ENCODE measurements around the gene SCYGR4.

SCYGR4 gene

GRCh38 chr2:227617316-227618230 lies at the start of gene SCYGR4:
Gene SCYGR4 (plus strand): TSS chr2:227617498. CDS start chr2:227617498, 0 bp downstream.
- H3K9ac ChIP-seq (ENCODE audit: low read length in 2 of 2), result no peak within 1 kb of the TSS
- H3K36me3 ChIP-seq (ENCODE audit: control insufficient read depth in 2 of 2, insufficient read depth in 2 of 2, low read length in 2 of 2), result no peaks in the 10 kb centered on the region
- H3K4me3 ChIP-seq (ENCODE audit: low read length in 2 of 2), result no peak within 1 kb of the TSS
- H3K27ac ChIP-seq (ENCODE audit: low read length), result no peak within 1 kb of the TSS
- no peaks in the 10 kb centered on the region for H3K27me3 ChIP-seq (ENCODE audit: control insufficient read depth in 1 of 2, insufficient read depth in 2 of 2, low read length in 2 of 2)
- no peaks in the 10 kb centered on the region for H3K4me1 ChIP-seq (ENCODE audit: control insufficient read depth, insufficient read depth, low read length)
- peaks cover 0 to 3% of the 10 kb centered on the region in 2 donors for H3K9me3 ChIP-seq (ENCODE audit: control insufficient read depth in 2 of 2, low read length in 2 of 2)

GRCh38 chr2:227568852-227569169 lies 48.5 kb upstream of the SCYGR4 start:
- Histone ChIP-seq H3K9ac (ENCODE audit: low read length in 2 of 2) (no peak overlapping the region), H3K9me3 (ENCODE audit: control insufficient read depth in 2 of 2, low read length in 2 of 2) (no peaks in the 10 kb centered on the region), H3K4me1 (ENCODE audit: control insufficient read depth, insufficient read depth, low read length) (no peaks in the 10 kb centered on the region), H3K27me3 (ENCODE audit: control insufficient read depth in 1 of 2, insufficient read depth in 2 of 2, low read length in 2 of 2) (no peaks in the 10 kb centered on the region), H3K27ac (ENCODE audit: low read length) (no peak overlapping the region), H3K36me3 (ENCODE audit: control insufficient read depth in 2 of 2, insufficient read depth in 2 of 2, low read length in 2 of 2) (no peaks in the 10 kb centered on the region), H3K4me3 (ENCODE audit: low read length in 2 of 2) (no peak overlapping the region)

- Histone ChIP-seq H3K4me3 (ENCODE audit: low read length in 2 of 2) (no peak overlapping the region), H3K27ac (ENCODE audit: low read length) (no peak overlapping the region), H3K36me3 (ENCODE audit: control insufficient read depth in 2 of 2, insufficient read depth in 2 of 2, low read length in 2 of 2) (no peaks in the 10 kb centered on the region), H3K9me3 (ENCODE audit: control insufficient read depth in 2 of 2, low read length in 2 of 2) (no peaks in the 10 kb centered on the region), H3K27me3 (ENCODE audit: control insufficient read depth in 1 of 2, insufficient read depth in 2 of 2, low read length in 2 of 2) (no peaks in the 10 kb centered on the region), H3K4me1 (ENCODE audit: control insufficient read depth, insufficient read depth, low read length) (no peaks in the 10 kb centered on the region), H3K9ac (ENCODE audit: low read length in 2 of 2) (no peak overlapping the region)
Observed at GRCh38 chr2:227570615-227571014, 46.7 kb upstream of the SCYGR4 start.

GRCh38 chr2:227576110-227576509 lies 41.2 kb upstream of the SCYGR4 start:
- no peaks in the 10 kb centered on the region for H3K4me1 ChIP-seq (ENCODE audit: control insufficient read depth, insufficient read depth, low read length)
- H3K27me3 ChIP-seq (ENCODE audit: control insufficient read depth in 1 of 2, insufficient read depth in 2 of 2, low read length in 2 of 2), result peaks cover 0 to 2% of the 10 kb centered on the region in 2 donors
- no peaks in the 10 kb centered on the region for H3K36me3 ChIP-seq (ENCODE audit: control insufficient read depth in 2 of 2, insufficient read depth in 2 of 2, low read length in 2 of 2)
- no peak overlapping the region for H3K9ac ChIP-seq (ENCODE audit: low read length in 2 of 2)
- no peak overlapping the region for H3K4me3 ChIP-seq (ENCODE audit: low read length in 2 of 2)
- no peaks in the 10 kb centered on the region for H3K9me3 ChIP-seq (ENCODE audit: control insufficient read depth in 2 of 2, low read length in 2 of 2)
- no peak overlapping the region for H3K27ac ChIP-seq (ENCODE audit: low read length)

GRCh38 chr2:227576812-227577211 lies 40.5 kb upstream of the SCYGR4 start:
- H3K4me3 ChIP-seq (ENCODE audit: low read length in 2 of 2), result no peak overlapping the region
- H3K27me3 ChIP-seq (ENCODE audit: control insufficient read depth in 1 of 2, insufficient read depth in 2 of 2, low read length in 2 of 2), result peaks cover 0 to 2% of the 10 kb centered on the region in 2 donors
- H3K4me1 ChIP-seq (ENCODE audit: control insufficient read depth, insufficient read depth, low read length), result no peaks in the 10 kb centered on the region
- H3K27ac ChIP-seq (ENCODE audit: low read length), result no peak overlapping the region
- H3K9ac ChIP-seq (ENCODE audit: low read length in 2 of 2), result no peak overlapping the region
- no peaks in the 10 kb centered on the region for H3K9me3 ChIP-seq (ENCODE audit: control insufficient read depth in 2 of 2, low read length in 2 of 2)
- H3K36me3 ChIP-seq (ENCODE audit: control insufficient read depth in 2 of 2, insufficient read depth in 2 of 2, low read length in 2 of 2), result no peaks in the 10 kb centered on the region

- Histone ChIP-seq H3K36me3 (ENCODE audit: control insufficient read depth in 2 of 2, insufficient read depth in 2 of 2, low read length in 2 of 2) (no peaks in the 10 kb centered on the region), H3K27me3 (ENCODE audit: control insufficient read depth in 1 of 2, insufficient read depth in 2 of 2, low read length in 2 of 2) (peaks cover 0 to 2% of the 10 kb centered on the region in 2 donors), H3K9ac (ENCODE audit: low read length in 2 of 2) (no peak overlapping the region), H3K4me3 (ENCODE audit: low read length in 2 of 2) (no peak overlapping the region), H3K4me1 (ENCODE audit: control insufficient read depth, insufficient read depth, low read length) (no peaks in the 10 kb centered on the region), H3K9me3 (ENCODE audit: control insufficient read depth in 2 of 2, low read length in 2 of 2) (peaks cover 0 to 2% of the 10 kb centered on the region in 2 donors), H3K27ac (ENCODE audit: low read length) (no peak overlapping the region)
Observed at GRCh38 chr2:227577555-227577954, 39.7 kb upstream of the SCYGR4 start.

- Histone ChIP-seq H3K27me3 (ENCODE audit: control insufficient read depth in 1 of 2, insufficient read depth in 2 of 2, low read length in 2 of 2) (peaks cover 0 to 2% of the 10 kb centered on the region in 2 donors), H3K27ac (ENCODE audit: low read length) (no peak overlapping the region), H3K4me3 (ENCODE audit: low read length in 2 of 2) (no peak overlapping the region), H3K36me3 (ENCODE audit: control insufficient read depth in 2 of 2, insufficient read depth in 2 of 2, low read length in 2 of 2) (no peaks in the 10 kb centered on the region), H3K9me3 (ENCODE audit: control insufficient read depth in 2 of 2, low read length in 2 of 2) (peaks cover 0 to 6% of the 10 kb centered on the region in 2 donors), H3K9ac (ENCODE audit: low read length in 2 of 2) (no peak overlapping the region), H3K4me1 (ENCODE audit: control insufficient read depth, insufficient read depth, low read length) (no peaks in the 10 kb centered on the region)
Observed at GRCh38 chr2:227578642-227579041, 38.7 kb upstream of the SCYGR4 start.

GRCh38 chr2:227579791-227580190 lies 37.5 kb upstream of the SCYGR4 start:
- peaks cover 0 to 2% of the 10 kb centered on the region in 2 donors for H3K27me3 ChIP-seq (ENCODE audit: control insufficient read depth in 1 of 2, insufficient read depth in 2 of 2, low read length in 2 of 2)
- no peaks in the 10 kb centered on the region for H3K36me3 ChIP-seq (ENCODE audit: control insufficient read depth in 2 of 2, insufficient read depth in 2 of 2, low read length in 2 of 2)
- no peak overlapping the region for H3K27ac ChIP-seq (ENCODE audit: low read length)
- H3K9ac ChIP-seq (ENCODE audit: low read length in 2 of 2), result no peak overlapping the region
- peaks cover 0 to 6% of the 10 kb centered on the region in 2 donors for H3K9me3 ChIP-seq (ENCODE audit: control insufficient read depth in 2 of 2, low read length in 2 of 2)
- H3K4me1 ChIP-seq (ENCODE audit: control insufficient read depth, insufficient read depth, low read length), result no peaks in the 10 kb centered on the region
- H3K4me3 ChIP-seq (ENCODE audit: low read length in 2 of 2), result no peak overlapping the region

GRCh38 chr2:227582369-227582768 lies 34.9 kb upstream of the SCYGR4 start:
- peaks cover 0 to 6% of the 10 kb centered on the region in 2 donors for H3K9me3 ChIP-seq (ENCODE audit: control insufficient read depth in 2 of 2, low read length in 2 of 2)
- no peak overlapping the region for H3K27ac ChIP-seq (ENCODE audit: low read length)
- H3K4me3 ChIP-seq (ENCODE audit: low read length in 2 of 2), result no peak overlapping the region
- no peaks in the 10 kb centered on the region for H3K36me3 ChIP-seq (ENCODE audit: control insufficient read depth in 2 of 2, insufficient read depth in 2 of 2, low read length in 2 of 2)
- H3K4me1 ChIP-seq (ENCODE audit: control insufficient read depth, insufficient read depth, low read length), result no peaks in the 10 kb centered on the region
- H3K9ac ChIP-seq (ENCODE audit: low read length in 2 of 2), result no peak overlapping the region
- peaks cover 0 to 2% of the 10 kb centered on the region in 2 donors for H3K27me3 ChIP-seq (ENCODE audit: control insufficient read depth in 1 of 2, insufficient read depth in 2 of 2, low read length in 2 of 2)

- Histone ChIP-seq H3K27ac (ENCODE audit: low read length) (no peak overlapping the region), H3K4me3 (ENCODE audit: low read length in 2 of 2) (no peak overlapping the region), H3K27me3 (ENCODE audit: control insufficient read depth in 1 of 2, insufficient read depth in 2 of 2, low read length in 2 of 2) (no peaks in the 10 kb centered on the region), H3K36me3 (ENCODE audit: control insufficient read depth in 2 of 2, insufficient read depth in 2 of 2, low read length in 2 of 2) (no peaks in the 10 kb centered on the region), H3K9me3 (ENCODE audit: control insufficient read depth in 2 of 2, low read length in 2 of 2) (peaks cover 0 to 2% of the 10 kb centered on the region in 2 donors), H3K4me1 (ENCODE audit: control insufficient read depth, insufficient read depth, low read length) (no peaks in the 10 kb centered on the region), H3K9ac (ENCODE audit: low read length in 2 of 2) (no peak overlapping the region)
Observed at GRCh38 chr2:227592694-227593387, 24.5 kb upstream of the SCYGR4 start.

- H3K4me1 ChIP-seq (ENCODE audit: control insufficient read depth, insufficient read depth, low read length), result no peaks in the 10 kb centered on the region
- H3K9me3 ChIP-seq (ENCODE audit: control insufficient read depth in 2 of 2, low read length in 2 of 2), result no peaks in the 10 kb centered on the region
- H3K4me3 ChIP-seq (ENCODE audit: low read length in 2 of 2), result no peak overlapping the region
- H3K27me3 ChIP-seq (ENCODE audit: control insufficient read depth in 1 of 2, insufficient read depth in 2 of 2, low read length in 2 of 2), result no peaks in the 10 kb centered on the region
- no peak overlapping the region for H3K9ac ChIP-seq (ENCODE audit: low read length in 2 of 2)
- H3K36me3 ChIP-seq (ENCODE audit: control insufficient read depth in 2 of 2, insufficient read depth in 2 of 2, low read length in 2 of 2), result no peaks in the 10 kb centered on the region
- no peak overlapping the region for H3K27ac ChIP-seq (ENCODE audit: low read length)
Observed at GRCh38 chr2:227595797-227596196, 21.5 kb upstream of the SCYGR4 start.

All from stomach smooth muscle (tissue), 2 donors.